ENCODE data around the gene DEFB131A.
"Not testable (repeated sequence)": the region's sequence is repeated elsewhere in the genome, so short reads cannot be mapped to it uniquely, and the experiment has no call there.

DEFB131A gene

DNA sequence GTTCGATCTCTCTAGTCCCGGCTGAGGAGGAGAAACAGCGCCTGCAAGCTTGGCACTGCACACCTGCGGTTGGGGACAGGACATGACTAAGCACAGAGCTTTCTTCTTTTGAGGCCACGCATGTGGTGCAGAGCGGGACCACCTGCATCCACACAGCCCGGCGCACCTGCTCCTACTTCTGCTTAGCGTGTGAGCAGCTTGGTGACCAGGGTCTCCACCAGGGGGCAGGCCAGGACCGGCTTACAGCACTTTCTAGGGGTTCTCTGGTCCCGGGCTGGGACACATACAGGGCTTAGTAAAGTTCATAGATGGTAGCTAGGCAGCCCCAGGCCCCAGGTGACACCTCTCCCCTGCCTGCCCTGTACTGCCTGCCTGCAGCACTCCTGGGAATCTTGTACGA is 51.2 kb downstream of the DEFB131A start:
- not testable (repeated sequence) for DNase-seq

DNA sequence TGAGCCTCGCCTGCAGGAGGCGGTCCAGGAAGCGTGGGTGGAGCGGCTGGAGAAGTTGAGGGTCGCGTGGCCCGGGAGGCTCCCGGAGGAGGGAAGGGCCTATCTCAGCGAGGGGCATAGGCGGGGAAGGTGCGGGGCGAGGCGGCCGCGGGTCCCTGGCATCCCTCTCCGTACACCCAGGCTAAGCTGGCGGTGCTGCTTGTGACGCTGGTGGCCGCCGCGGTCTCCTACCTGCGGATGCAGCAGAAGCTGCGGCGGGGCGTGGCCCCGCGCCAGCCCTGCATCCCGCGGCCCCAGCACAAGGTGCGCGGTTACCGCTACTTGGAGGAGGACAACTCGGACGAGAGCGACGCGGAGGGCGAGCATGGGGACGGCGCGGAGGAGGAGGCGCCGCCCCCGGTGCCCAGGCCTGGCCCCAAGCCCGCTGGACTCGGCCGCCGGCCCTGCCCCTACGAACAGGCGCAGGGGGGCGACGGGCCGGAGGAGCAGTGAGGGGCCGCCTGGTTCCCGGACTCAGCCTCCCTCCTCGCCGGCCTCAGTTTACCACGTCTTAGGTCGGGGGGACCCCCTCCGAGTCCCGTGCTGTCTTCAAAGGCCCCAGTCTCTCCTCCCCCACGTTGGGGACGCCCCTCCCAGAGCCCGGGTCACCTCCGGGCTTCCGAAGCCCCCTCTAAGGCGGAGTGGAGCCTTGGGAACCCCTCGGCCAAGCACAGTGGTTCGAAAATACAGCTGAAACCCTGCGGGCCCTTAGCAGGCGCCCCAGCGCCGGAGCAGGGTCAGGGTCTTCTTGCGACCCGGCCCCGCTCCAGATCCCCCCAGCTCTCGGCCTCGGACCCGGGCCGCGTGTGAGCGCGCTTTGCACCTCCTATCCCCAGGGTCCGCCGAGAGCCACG is 53.6 kb downstream of the DEFB131A start:
- DNase-seq, result not testable (repeated sequence)

DNA sequence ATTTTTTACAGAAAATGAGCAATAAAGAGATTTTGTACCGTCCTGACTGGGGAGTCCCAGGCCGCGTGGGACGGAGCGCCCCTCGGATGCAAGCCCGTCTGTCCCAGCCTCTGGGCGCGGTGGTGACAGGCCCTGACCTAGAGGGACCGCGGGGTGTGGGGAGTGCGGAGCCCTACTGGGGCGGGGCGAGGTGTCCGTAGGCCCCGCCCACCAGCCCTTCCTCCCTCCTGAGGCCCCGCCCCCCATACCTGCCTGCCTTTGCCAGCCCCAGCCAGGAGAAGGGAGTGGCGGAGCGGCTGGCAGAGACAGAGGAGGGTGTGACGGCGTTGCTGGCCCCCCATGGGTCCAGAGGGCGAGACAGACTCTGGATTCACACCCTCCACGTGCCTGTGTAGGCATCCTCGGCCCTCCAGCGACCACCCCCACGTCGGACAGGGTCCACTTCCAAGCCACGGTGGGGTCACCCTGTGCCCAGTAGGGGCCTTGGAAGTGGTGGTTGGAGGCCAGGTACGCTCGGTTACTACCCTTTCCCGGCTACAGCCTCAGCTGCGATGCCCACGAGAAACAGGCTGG is 54.3 kb downstream of the DEFB131A start:
- not testable (repeated sequence) for DNase-seq

DNA sequence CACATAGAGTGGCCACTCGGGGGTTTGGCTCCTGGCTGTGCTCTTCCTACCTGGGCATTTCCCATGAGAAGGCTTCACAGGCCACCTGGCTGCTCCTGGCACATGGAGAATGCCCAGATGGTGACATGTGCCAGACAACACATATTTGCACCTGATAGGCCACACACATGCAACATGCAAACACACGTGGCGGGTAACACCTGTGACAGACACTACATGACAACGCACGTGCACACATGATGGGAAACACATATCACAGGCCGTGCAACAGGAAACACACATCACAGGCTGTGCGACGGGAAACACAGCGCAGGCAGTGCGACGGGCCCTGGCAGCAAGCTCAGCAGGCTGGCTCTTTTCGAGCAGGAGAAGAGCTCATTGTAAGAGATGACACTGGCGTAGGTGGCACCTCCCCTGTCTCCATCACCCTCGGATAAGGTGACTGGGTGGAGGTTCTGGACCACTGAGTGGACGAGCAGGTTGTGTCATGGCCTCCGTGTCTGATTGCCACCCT is 55.8 kb downstream of the DEFB131A start:
- not testable (repeated sequence) for DNase-seq

Measured in HCEC 1CT (cell line).